ENCODE results near the gene KIF5B.

GRCh38 chr10:31990937-31991336, 65.3 kb downstream of the KIF5B start:
- TF ChIP-seq CTCF (IDR thresholded peaks at IDR 0.05; ENCODE audit: insufficient read depth, low read depth, low read length), result no peak
- no peak for TF ChIP-seq EZH2 (IDR thresholded peaks at IDR 0.05; ENCODE audit: insufficient read depth, low read length)

All from astrocyte (in vitro differentiated cells and primary cell).